Bronchial epithelial cell (primary cell): ENCODE results near the gene PDK2. TPM values are rescaled to one million over a fixed set of nuclear protein-coding genes. Genes with fewer than 3 reads are reported as not detected.
A peak's percentile ranks its signal among the peaks of the same experiment; 100 is the strongest.

Experiments used
- DNase-seq: peaks from one replicate; pipeline ENCODE4 v3.0.0-alpha.2; 2010; ENCODE audit warnings: low read depth
- FAIRE-seq: peaks from 2 replicates; lab custom pipeline; 2011; peaks lifted over from hg19 to GRCh38; lab: Jason Lieb, UNC
- H3K27me3 ChIP-seq: 2 replicates; pipeline ENCODE4 v1.5.1; 2011; ENCODE audit warnings: low read length; ENCODE audit not compliant: control insufficient read depth, insufficient read depth
- H3K36me3 ChIP-seq: 2 replicates; pipeline ENCODE4 v1.5.1; 2011; ENCODE audit warnings: low read length; ENCODE audit not compliant: control insufficient read depth, insufficient read depth
- H3K4me3 ChIP-seq: 2 replicates; pipeline ENCODE4 v1.5.1; 2011; ENCODE audit warnings: mild to moderate bottlenecking, low read depth, low read length, control low read depth
- total RNA-seq: library from RNA; depleted of rRNA; stranded (reverse); fragments of >200 nt; gene quantifications from 2 replicates; pipeline ENCODE4 v1.2.1, GENCODE V29; 2014
- TF ChIP-seq, protein P1 (sequence below): IDR thresholded peaks from 2 replicates; pipeline ENCODE4 v1.5.1; 2011; ENCODE audit warnings: mild to moderate bottlenecking, moderate library complexity, low read length, control low read depth, inconsistent platforms; ENCODE audit not compliant: insufficient read depth, severe bottlenecking

Gene PDK2
- total RNA-seq, 1 donor from 2014 or later = 0.79 TPM

DNA sequence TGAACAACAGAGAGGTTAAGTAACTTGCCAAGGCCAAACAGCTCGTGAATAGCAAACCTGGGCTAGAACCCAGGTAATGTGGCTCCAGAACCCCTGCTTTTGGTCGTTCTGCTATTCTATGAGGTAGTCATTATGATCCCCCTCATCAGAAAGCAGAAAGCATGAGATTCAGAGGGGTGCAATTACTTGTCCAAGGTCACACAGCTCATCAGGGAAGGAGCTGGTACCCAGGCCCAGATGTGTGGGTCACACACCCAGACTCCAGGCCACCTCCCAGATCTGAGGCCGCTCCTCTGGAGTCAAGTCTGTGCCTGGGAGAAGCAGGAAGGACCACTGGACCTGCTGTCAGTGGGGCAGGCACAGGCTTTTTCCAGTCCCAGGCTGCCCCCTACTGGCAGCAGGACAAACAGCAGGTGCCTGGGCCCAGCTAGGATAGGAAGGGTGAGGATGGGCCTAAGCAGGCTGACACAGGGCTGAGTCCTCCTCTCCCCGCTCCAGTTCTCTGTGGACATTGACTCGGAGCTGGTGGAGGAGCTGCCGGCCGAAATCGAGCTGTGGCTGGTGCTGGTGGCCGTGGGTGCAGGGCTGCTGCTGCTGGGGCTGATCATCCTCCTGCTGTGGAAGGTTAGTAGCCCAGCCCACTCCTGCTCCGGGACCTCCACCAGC lies 7.8 kb upstream of the PDK2 start:
- H3K4me3 ChIP-seq = no peak overlapping the region
- TF ChIP-seq, protein P1, sequence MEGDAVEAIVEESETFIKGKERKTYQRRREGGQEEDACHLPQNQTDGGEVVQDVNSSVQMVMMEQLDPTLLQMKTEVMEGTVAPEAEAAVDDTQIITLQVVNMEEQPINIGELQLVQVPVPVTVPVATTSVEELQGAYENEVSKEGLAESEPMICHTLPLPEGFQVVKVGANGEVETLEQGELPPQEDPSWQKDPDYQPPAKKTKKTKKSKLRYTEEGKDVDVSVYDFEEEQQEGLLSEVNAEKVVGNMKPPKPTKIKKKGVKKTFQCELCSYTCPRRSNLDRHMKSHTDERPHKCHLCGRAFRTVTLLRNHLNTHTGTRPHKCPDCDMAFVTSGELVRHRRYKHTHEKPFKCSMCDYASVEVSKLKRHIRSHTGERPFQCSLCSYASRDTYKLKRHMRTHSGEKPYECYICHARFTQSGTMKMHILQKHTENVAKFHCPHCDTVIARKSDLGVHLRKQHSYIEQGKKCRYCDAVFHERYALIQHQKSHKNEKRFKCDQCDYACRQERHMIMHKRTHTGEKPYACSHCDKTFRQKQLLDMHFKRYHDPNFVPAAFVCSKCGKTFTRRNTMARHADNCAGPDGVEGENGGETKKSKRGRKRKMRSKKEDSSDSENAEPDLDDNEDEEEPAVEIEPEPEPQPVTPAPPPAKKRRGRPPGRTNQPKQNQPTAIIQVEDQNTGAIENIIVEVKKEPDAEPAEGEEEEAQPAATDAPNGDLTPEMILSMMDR = peak; percentile 95
- FAIRE-seq = no peak
- H3K27me3 ChIP-seq = no peaks in the 10 kb centered on the region
- peaks cover 19% of the 10 kb centered on the region for H3K36me3 ChIP-seq
- DNase-seq = peak; percentile 53

DNA sequence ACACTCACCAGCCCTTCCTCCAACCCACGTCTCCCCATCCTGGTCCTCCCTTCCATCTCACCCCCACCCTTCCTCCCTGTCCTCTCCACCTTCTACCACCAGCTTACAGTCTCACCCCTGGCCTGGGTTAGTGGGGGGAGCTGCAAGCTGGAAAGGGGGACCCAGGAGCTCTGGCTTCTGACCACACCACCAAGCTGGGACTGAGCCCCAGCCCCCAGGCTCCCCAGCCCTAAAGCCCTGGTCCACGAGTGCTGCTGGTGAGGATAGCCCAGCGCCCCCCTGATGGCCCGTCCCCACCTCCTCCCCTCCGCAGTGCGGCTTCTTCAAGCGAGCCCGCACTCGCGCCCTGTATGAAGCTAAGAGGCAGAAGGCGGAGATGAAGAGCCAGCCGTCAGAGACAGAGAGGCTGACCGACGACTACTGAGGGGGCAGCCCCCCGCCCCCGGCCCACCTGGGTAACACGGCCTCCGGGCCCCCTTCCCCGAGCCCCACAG lies 7.2 kb upstream of the PDK2 start:
- DNase-seq (no peak), FAIRE-seq (no peak)
- peaks cover 19% of the 10 kb centered on the region for H3K36me3 ChIP-seq
- TF ChIP-seq, protein P1 = no peak
- H3K27me3 ChIP-seq = no peaks in the 10 kb centered on the region
- no peak overlapping the region for H3K4me3 ChIP-seq

DNA sequence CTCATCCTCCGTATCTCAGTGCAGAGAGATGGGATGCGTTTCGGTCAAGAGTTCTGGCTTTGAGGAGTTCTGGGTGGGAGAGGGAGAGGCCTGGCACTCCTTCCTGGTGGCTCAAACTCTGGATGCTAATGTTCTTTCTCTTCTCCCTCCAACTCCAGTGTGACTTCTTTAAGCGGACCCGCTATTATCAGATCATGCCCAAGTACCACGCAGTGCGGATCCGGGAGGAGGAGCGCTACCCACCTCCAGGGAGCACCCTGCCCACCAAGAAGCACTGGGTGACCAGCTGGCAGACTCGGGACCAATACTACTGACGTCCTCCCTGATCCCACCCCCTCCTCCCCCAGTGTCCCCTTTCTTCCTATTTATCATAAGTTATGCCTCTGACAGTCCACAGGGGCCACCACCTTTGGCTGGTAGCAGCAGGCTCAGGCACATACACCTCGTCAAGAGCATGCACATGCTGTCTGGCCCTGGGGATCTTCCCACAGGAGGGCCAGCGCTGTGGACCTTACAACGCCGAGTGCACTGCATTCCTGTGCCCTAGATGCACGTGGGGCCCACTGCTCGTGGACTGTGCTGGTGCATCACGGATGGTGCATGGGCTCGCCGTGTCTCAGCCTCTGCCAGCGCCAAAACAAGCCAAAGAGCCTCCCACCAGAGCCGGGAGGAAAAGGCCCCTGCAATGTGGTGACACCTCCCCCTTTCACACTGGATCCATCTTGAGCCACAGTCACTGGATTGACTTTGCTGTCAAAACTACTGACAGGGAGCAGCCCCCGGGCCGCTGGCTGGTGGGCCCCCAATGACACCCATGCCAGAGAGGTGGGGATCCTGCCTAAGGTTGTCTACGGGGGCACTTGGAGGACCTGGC lies 6.0 kb upstream of the PDK2 start:
- TF ChIP-seq, protein P1 = no peak
- no peak overlapping the region for H3K4me3 ChIP-seq
- no peak for DNase-seq
- no peak for FAIRE-seq
- H3K27me3 ChIP-seq = no peaks in the 10 kb centered on the region
- peaks cover 19% of the 10 kb centered on the region for H3K36me3 ChIP-seq

DNA sequence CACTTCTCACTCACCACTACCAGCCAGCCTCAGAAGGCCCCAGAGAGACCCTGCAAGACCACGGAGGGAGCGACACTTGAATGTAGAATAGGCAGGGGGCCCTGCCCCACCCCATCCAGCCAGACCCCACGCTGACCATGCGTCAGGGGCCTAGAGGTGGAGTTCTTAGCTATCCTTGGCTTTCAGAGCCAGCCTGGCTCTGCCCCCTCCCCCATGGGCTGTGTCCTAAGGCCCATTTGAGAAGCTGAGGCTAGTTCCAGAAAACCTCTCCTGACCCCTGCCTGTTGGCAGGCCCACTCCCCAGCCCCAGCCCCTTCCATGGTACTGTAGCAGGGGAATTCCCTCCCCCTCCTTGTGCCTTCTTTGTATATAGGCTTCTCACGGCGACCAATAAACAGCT lies 5.1 kb upstream of the PDK2 start:
- peaks cover 19% of the 10 kb centered on the region for H3K36me3 ChIP-seq
- no peak overlapping the region for H3K4me3 ChIP-seq
- FAIRE-seq = no peak
- no peaks in the 10 kb centered on the region for H3K27me3 ChIP-seq
- TF ChIP-seq, protein P1 = no peak
- DNase-seq = no peak

DNA sequence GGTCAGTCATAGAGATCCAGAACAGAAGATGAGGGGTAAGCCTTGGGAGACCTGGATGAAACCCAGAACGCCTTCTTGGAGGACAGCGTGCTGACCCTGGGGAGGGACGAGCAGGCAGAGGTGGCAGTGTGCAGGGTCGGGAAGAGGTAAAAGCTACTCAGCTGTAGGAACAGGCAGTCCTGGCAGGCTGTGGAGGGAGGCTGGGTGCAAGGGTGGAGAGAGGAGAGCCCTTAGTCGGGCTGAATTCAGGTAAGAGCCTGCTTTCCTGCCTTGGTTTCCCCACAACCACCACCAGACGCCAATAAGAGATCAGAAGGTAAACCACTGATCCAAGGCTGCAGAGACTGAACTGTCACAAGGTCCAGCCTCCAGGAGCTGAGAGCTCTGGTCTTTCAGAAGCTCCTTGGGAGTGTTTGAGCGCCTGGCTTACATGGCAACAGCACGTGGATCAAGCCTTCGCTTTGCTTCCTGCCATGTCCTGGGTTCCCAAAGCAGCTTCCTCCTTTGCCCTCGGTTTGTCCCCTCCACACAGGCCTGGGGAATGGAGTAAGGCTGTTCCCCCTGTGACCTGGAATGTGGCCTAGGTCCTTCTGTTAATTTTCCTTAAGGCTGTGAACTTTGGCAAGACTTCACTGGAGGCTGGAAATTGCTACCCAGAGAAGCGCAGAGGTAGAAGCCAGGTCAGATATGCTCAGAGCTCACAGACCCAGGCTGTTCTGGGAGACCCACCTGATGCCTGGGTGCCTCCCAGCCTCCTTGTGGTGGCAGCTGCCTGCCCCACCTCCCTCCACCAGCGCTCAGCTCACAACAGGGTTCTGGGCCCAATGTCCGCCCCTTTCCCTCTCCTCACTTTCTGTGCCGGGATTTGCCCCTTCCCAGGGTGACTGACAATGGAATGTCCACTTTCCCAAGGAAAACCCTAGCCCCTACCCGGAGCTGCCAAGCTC lies 3.9 kb upstream of the PDK2 start:
- H3K4me3 ChIP-seq = no peak overlapping the region
- TF ChIP-seq, protein P1 = no peak
- FAIRE-seq (peak; percentile 47), DNase-seq (no peak)
- peaks cover 19% of the 10 kb centered on the region for H3K36me3 ChIP-seq
- H3K27me3 ChIP-seq = no peaks in the 10 kb centered on the region
